Colonic mucosa (tissue), 4 donors: ENCODE data around the gene TIAM1. TPM values are rescaled to one million over a fixed set of nuclear protein-coding genes. Genes with fewer than 3 reads are reported as not detected.

Source experiments
- DNase-seq: peaks from one replicate; pipeline ENCODE4 v3.0.0-alpha.2; 2020
- H3K27ac ChIP-seq: fragments of 200-600 bp; one replicate; pipeline ENCODE4 v1.8.0; 2021
- H3K27me3 ChIP-seq: fragments of 200-600 bp; one replicate; pipeline ENCODE4 v1.8.0; 2021
- H3K36me3 ChIP-seq: fragments of 200-600 bp; one replicate; pipeline ENCODE4 v1.8.0; 2021
- H3K4me1 ChIP-seq: fragments of 200-600 bp; one replicate; pipeline ENCODE4 v1.8.0; 2021; ENCODE audit warnings: mild to moderate bottlenecking
- H3K4me3 ChIP-seq: fragments of 200-600 bp; one replicate; pipeline ENCODE4 v1.8.0; 2021
- H3K9ac ChIP-seq, 2 donors: one replicate each; pipeline ENCODE4 v1.7.0; 2013; ENCODE audit warnings: control low read depth in 2 of 2, low read depth in 2 of 2, low read length in 2 of 2
- H3K9me3 ChIP-seq: fragments of 200-600 bp; one replicate; pipeline ENCODE4 v1.8.0; 2021
- intact Hi-C: fragments of 100-400 bp; cut with DNase I; formaldehyde crosslinking; loops from one replicate; pipeline ENCODE4 v1.14.1; 2022
- total RNA-seq, 2 donors: library from RNA; stranded (reverse); fragmentation: NEBNext Ultra II Directional in 1 of 2; extraction: Animal tissue kit (Norgen Biotek cat#: 25700) in 1 of 2; gene quantifications; one replicate each; pipeline ENCODE4 v1.2.1, GENCODE V29; 2021
- TF ChIP-seq, protein P1 (sequence below): fragments of 200-600 bp; IDR thresholded peaks from one replicate; pipeline ENCODE4 v1.8.0; 2022; ENCODE audit warnings: antibody characterized with exemption, mild to moderate bottlenecking
- donor health status: healthy.
- donor health status: DM: no; HTN: no; CAD: no.
- donor health status: DM: no; HTN: no; CAD: no.

Gene TIAM1
- total RNA-seq, 2 donors from 2014 or later: 5.7 to 5.8 TPM

DNA sequence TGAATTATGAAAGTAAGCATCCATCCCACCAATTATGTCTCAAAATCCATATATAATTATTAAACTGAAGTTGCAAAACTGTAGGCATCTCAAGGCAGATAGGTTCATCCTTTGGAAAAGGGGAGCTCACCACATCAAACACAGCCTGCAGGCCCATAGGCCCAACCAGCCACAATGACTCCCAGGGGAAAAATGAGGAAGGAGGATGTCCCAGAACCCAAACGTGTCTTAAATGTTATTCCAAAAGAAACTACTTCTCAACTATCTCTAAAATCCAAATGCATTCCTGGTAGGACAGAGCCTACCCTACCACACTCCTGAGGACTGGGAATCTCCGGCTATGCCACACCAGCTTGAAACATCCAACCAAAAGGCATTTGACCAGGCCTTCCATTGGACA is 12.8 kb downstream of the TIAM1 start:
- H3K9ac ChIP-seq: no peak overlapping the region
- H3K9me3 ChIP-seq: no peaks in the 10 kb centered on the region
- no peak overlapping the region for H3K27ac ChIP-seq
- no peaks in the 10 kb centered on the region for H3K36me3 ChIP-seq
- H3K4me1 ChIP-seq: no peaks in the 10 kb centered on the region
- TF ChIP-seq, protein P1, sequence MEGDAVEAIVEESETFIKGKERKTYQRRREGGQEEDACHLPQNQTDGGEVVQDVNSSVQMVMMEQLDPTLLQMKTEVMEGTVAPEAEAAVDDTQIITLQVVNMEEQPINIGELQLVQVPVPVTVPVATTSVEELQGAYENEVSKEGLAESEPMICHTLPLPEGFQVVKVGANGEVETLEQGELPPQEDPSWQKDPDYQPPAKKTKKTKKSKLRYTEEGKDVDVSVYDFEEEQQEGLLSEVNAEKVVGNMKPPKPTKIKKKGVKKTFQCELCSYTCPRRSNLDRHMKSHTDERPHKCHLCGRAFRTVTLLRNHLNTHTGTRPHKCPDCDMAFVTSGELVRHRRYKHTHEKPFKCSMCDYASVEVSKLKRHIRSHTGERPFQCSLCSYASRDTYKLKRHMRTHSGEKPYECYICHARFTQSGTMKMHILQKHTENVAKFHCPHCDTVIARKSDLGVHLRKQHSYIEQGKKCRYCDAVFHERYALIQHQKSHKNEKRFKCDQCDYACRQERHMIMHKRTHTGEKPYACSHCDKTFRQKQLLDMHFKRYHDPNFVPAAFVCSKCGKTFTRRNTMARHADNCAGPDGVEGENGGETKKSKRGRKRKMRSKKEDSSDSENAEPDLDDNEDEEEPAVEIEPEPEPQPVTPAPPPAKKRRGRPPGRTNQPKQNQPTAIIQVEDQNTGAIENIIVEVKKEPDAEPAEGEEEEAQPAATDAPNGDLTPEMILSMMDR: no peak
- intact Hi-C loops: no loop called here
- no peak for DNase-seq
- no peak overlapping the region for H3K4me3 ChIP-seq
- H3K27me3 ChIP-seq: no peaks in the 10 kb centered on the region

DNA sequence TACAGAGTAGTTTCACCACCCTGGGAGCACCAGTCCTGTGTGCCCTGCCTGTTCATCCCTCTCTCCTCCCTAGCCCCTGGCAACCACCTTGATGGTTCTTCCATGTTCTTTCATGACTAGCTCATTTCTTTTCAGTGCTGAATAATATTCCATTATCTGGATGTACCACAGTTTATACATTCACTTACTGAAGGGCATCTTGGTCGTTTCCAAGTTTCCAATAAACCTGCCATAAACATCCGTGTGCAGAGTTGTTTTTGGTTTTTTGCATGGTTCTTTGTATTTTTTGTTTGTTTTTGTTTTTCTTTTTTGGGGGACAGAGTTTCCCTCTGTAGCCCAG is 13.9 kb downstream of the TIAM1 start:
- no peak overlapping the region for H3K9ac ChIP-seq
- intact Hi-C loops: no loop called here
- H3K27me3 ChIP-seq: no peaks in the 10 kb centered on the region
- no peak for DNase-seq
- H3K9me3 ChIP-seq: no peaks in the 10 kb centered on the region
- TF ChIP-seq, protein P1: no peak
- no peaks in the 10 kb centered on the region for H3K36me3 ChIP-seq
- no peak overlapping the region for H3K27ac ChIP-seq
- H3K4me3 ChIP-seq: no peak overlapping the region
- no peaks in the 10 kb centered on the region for H3K4me1 ChIP-seq

DNA sequence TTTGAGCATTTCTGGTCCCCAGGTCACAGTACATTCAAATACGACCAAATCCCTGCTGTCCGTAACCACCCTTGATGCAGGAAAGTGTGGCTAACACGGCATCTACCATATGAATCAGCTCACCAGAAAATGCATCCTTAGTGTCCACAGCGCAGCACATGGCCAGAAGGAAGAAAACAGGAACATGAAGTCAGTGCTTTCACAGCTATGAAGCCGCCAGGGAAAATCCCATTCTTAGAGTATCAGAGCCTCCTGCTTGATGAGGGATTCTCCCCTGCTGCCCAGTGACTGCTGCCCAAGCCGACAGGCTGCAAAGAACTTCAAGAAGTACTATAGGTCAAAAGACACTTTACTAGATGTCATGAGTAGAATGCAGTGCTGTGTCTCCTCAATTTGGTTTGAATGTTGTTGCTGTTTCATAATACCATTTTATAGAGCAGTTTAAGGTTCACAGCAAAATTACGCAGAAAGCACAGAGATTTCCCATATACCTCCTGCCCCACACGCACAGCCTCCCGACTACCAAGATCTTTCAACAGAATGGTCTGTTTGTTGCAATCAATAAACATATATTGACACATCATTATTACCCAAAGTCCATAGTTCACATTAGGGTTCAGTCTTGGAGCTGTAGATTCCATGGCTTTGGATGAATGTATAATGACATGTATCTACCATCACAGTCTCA is 14.5 kb downstream of the TIAM1 start:
- no peaks in the 10 kb centered on the region for H3K27me3 ChIP-seq
- no peaks in the 10 kb centered on the region for H3K4me1 ChIP-seq
- no peak for DNase-seq
- TF ChIP-seq, protein P1: no peak
- no peak overlapping the region for H3K4me3 ChIP-seq
- no peaks in the 10 kb centered on the region for H3K36me3 ChIP-seq
- intact Hi-C loops: no loop called here
- no peak overlapping the region for H3K27ac ChIP-seq
- no peaks in the 10 kb centered on the region for H3K9me3 ChIP-seq
- H3K9ac ChIP-seq: no peak overlapping the region

DNA sequence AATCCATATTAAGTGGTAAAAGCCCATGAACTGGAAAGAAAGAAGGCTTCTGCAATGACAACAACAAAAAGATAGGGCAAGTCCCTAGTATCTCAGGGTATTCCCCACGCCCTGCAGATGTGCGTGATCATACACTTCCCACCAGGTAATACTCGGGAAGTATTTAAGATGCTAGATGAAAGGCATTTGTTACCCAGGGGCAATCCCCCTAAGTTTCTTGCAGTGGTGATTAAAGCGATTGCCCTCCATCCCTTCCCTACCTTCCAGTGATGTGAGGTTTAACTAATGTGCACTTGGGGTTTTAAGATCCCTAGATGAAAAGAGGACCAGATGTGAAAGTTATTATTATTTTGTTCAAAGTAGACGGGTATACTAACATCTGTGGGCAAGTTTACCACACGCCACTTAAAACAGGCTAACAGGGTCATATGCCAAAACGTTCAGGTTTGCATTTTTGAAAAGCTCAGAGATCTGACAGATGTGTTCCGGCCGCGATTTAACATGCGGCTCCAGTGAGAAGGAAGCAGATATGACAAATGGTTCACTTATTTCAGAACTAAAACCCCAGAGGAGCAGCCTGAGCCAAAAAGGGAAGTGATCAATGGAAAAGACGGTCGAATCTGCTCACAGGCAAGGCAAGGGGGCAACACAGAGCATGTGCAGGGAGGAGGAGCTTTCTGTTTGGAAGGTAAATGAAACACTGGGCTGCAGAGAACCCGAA is 17.4 kb downstream of the TIAM1 start:
- Histone ChIP-seq H3K27me3 (no peaks in the 10 kb centered on the region), H3K9ac (no peak overlapping the region), H3K27ac (no peak overlapping the region), H3K4me1 (no peaks in the 10 kb centered on the region), H3K9me3 (no peaks in the 10 kb centered on the region), H3K36me3 (no peaks in the 10 kb centered on the region), H3K4me3 (no peak overlapping the region)
- TF ChIP-seq, protein P1: no peak
- no peak for DNase-seq
- intact Hi-C loops: no loop called here

- H3K9ac ChIP-seq: no peak overlapping the region
- no peak overlapping the region for H3K4me3 ChIP-seq
- H3K4me1 ChIP-seq: no peaks in the 10 kb centered on the region
- TF ChIP-seq, protein P1: no peak
- H3K27ac ChIP-seq: no peak overlapping the region
- no peaks in the 10 kb centered on the region for H3K9me3 ChIP-seq
- no peak for DNase-seq
- intact Hi-C loops: no loop called here
- H3K27me3 ChIP-seq: no peaks in the 10 kb centered on the region
- H3K36me3 ChIP-seq: no peaks in the 10 kb centered on the region
These were observed 25.1 kb downstream of the TIAM1 start for GRCh38 chr21:31318971-31319370.
